Measurements from ENCODE around the gene BNC2.

GRCh38 chr9:16500386-16500785 lies 370.1 kb downstream of the BNC2 start:
- no peak for TF ChIP-seq POLR2A (IDR thresholded peaks at IDR 0.05)
- no peak for TF ChIP-seq CTCF (IDR thresholded peaks at IDR 0.05)

All from right lobe of liver (tissue), 4 donors.